CD14-positive monocyte (primary cell): ENCODE measurements around the gene NCR1. TPM values are rescaled to one million over a fixed set of nuclear protein-coding genes. Genes with fewer than 3 reads are reported as not detected.

Experiments used
- DNase-seq, 3 donors: peaks; one replicate each; pipeline ENCODE4 v3.0.0-alpha.2; 2011 to 2022
- H2AFZ ChIP-seq: 2 replicates; pipeline ENCODE4 v1.6.0; 2012; ENCODE audit warnings: mild to moderate bottlenecking, low read depth, low read length, inconsistent platforms; ENCODE audit not compliant: insufficient read depth, poor library complexity, severe bottlenecking
- H3K27ac ChIP-seq, 2 donors: 1 replicate in 1 of 2; 2 replicates in 1 of 2; pipeline ENCODE4 v1.5.1; 2012 to 2013; ENCODE audit warnings: low read length in 2 of 2, control low read depth in 1 of 2, inconsistent platforms in 1 of 2, low read depth in 1 of 2, mild to moderate bottlenecking in 1 of 2
- H3K27me3 ChIP-seq, 2 donors: one replicate each; pipeline versions ENCODE4 v1.6.0 to v1.6.1; 2011 to 2013; ENCODE audit warnings: low read length in 2 of 2; ENCODE audit not compliant: control insufficient read depth in 2 of 2, insufficient read depth in 2 of 2
- H3K36me3 ChIP-seq, 2 donors: replicated peaks in 1 of 2; 1 replicate in 1 of 2; 2 replicates in 1 of 2; pipeline versions ENCODE4 v1.5.1 to v1.6.1; 2012 to 2013; ENCODE audit warnings: low read length in 2 of 2, control low read depth in 1 of 2, inconsistent platforms in 1 of 2, mild to moderate bottlenecking in 1 of 2; ENCODE audit not compliant: insufficient read depth in 2 of 2, control insufficient read depth in 1 of 2
- H3K4me1 ChIP-seq, 2 donors: 1 replicate in 1 of 2; 2 replicates in 1 of 2; pipeline versions ENCODE4 v1.5.1 to v1.6.1; 2012 to 2013; ENCODE audit warnings: low read length in 2 of 2, control low read depth in 1 of 2, inconsistent platforms in 1 of 2, mild to moderate bottlenecking in 1 of 2, moderate library complexity in 1 of 2; ENCODE audit not compliant: insufficient read depth in 2 of 2, control insufficient read depth in 1 of 2
- H3K4me2 ChIP-seq: replicated peaks from 2 replicates; pipeline ENCODE3; 2012; ENCODE audit warnings: low read length, moderate library complexity, mild to moderate bottlenecking; ENCODE audit not compliant: poor library complexity, severe bottlenecking; ENCODE audit errors: extremely low read depth
- H3K4me3 ChIP-seq, 3 experiments: fragments of 200-600 bp in 1 of 3; sonication (generic) in 1 of 3; replicated peaks in 1 of 3; 1 replicate in 2 of 3; 2 replicates in 1 of 3; pipeline ENCODE4 v1.5.1; 2011 to 2013; ENCODE audit warnings: low read length in 3 of 3, mild to moderate bottlenecking in 3 of 3, control low read depth in 2 of 3, low read depth in 2 of 3, inconsistent platforms in 1 of 3, moderate library complexity in 1 of 3
- H3K79me2 ChIP-seq: 2 replicates; pipeline ENCODE4 v1.6.0; 2012; ENCODE audit warnings: mild to moderate bottlenecking, control low read depth, inconsistent platforms, low read length, moderate library complexity; ENCODE audit not compliant: insufficient read depth
- H3K9ac ChIP-seq: 2 replicates; pipeline ENCODE4 v1.6.0; 2017; ENCODE audit warnings: low read length, mild to moderate bottlenecking; ENCODE audit not compliant: insufficient read depth, poor library complexity, severe bottlenecking
- H3K9me3 ChIP-seq, 2 donors: replicated peaks in 1 of 2; 1 replicate in 1 of 2; 2 replicates in 1 of 2; pipeline versions ENCODE4 v1.5.1 to v1.6.1; 2012 to 2013; ENCODE audit warnings: low read length in 2 of 2, control low read depth in 1 of 2; ENCODE audit not compliant: control insufficient read depth in 1 of 2, insufficient read depth in 1 of 2
- H4K20me1 ChIP-seq: 2 replicates; pipeline ENCODE4 v1.6.0; 2012; ENCODE audit warnings: mild to moderate bottlenecking, low read length, control low read depth, moderate library complexity; ENCODE audit not compliant: insufficient read depth
- H3K27ac Mint-ChIP-seq, 7 donors: one replicate each; pipeline ENCODE4 v1.8.0; 2020; ENCODE audit warnings: mild to moderate bottlenecking in 7 of 7, mixed read lengths in 7 of 7, moderate library complexity in 6 of 7, inconsistent platforms in 2 of 7
- H3K27me3 Mint-ChIP-seq, 3 donors: one replicate each; pipeline ENCODE4 v1.8.0; 2021 to 2022; ENCODE audit warnings: low read depth in 3 of 3, mild to moderate bottlenecking in 3 of 3, mixed read lengths in 3 of 3, moderate library complexity in 3 of 3, inconsistent platforms in 1 of 3
- H3K36me3 Mint-ChIP-seq, 2 donors: one replicate each; pipeline ENCODE4 v1.8.0; 2020; ENCODE audit warnings: mixed read lengths in 2 of 2, inconsistent platforms in 1 of 2, mild to moderate bottlenecking in 1 of 2
- H3K4me1 Mint-ChIP-seq: one replicate; pipeline ENCODE4 v1.8.0; 2020; ENCODE audit warnings: mild to moderate bottlenecking, mixed read lengths
- H3K4me3 Mint-ChIP-seq, 2 donors: one replicate each; pipeline ENCODE4 v1.8.0; 2020; ENCODE audit warnings: mild to moderate bottlenecking in 2 of 2, mixed read lengths in 2 of 2, moderate library complexity in 1 of 2
- H3K9me3 Mint-ChIP-seq, 7 donors: one replicate each; pipeline ENCODE4 v1.8.0; 2020 to 2022; ENCODE audit warnings: mixed read lengths in 7 of 7, mild to moderate bottlenecking in 6 of 7, moderate library complexity in 6 of 7, inconsistent platforms in 2 of 7
- WGBS: methylation state at CpG from one replicate; pipeline ENCODE4 v1.1.5; 2013; ENCODE audit warnings: missing lambda C conversion rate; ENCODE audit not compliant: insufficient coverage; 5-methylcytosine and 5-hydroxymethylcytosine counted together
- intact Hi-C, 2 donors: fragments of 100-400 bp; cut with micrococcal nuclease; formaldehyde crosslinking; loops; one replicate each; pipeline versions ENCODE4 v1.15.0 to v1.15.1; 2023
- polyA plus RNA-seq, 3 donors: library from polyadenylated mRNA; depleted of rRNA in 1 of 3; unstranded in 2 of 3; stranded (reverse) in 1 of 3; fragments of 300-500 nt in 2 of 3; fragments of >200 nt in 1 of 3; fragmentation: Illumina TruSeq in 2 of 3; gene quantifications; 1 replicate in 2 of 3; 2 replicates in 1 of 3; pipeline ENCODE4 v1.2.3, GENCODE V29; 2012 to 2021
- TF ChIP-seq, protein P1 (sequence below): fragments of 200-600 bp; IDR thresholded peaks from one replicate; pipeline ENCODE4 v1.8.0; 2022; ENCODE audit warnings: antibody characterized with exemption, mild to moderate bottlenecking

NCR1 gene
- polyA plus RNA-seq, 3 donors, result 0.20 to 0.43 TPM; not detected in 1

DNA sequence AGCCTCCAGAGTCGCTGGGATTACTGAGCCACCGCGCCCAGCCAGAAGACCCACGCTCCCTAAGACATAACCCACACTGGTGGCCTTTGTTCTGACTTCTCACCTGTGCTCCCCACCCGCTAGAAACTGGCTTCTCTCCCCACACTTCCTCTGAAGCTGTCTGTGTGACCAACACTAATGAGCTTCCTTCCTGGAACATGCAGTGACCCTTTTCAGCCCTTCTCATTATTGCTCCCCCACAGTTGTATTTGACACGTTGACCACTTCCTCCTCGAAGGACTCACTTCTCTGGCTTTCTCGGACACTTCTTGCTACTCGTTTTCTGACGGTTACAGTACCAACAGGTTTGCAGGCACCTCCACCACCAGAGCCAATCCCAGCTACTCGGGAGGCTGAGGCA is 10.9 kb downstream of the NCR1 start:
- H3K9me3 Mint-ChIP-seq, result peaks cover 0 to 3% (median 0%) of the 10 kb centered on the region in 7 donors
- H3K4me3 ChIP-seq, result no peak overlapping the region
- H3K9me3 ChIP-seq, result no peaks in the 10 kb centered on the region
- TF ChIP-seq, protein P1, sequence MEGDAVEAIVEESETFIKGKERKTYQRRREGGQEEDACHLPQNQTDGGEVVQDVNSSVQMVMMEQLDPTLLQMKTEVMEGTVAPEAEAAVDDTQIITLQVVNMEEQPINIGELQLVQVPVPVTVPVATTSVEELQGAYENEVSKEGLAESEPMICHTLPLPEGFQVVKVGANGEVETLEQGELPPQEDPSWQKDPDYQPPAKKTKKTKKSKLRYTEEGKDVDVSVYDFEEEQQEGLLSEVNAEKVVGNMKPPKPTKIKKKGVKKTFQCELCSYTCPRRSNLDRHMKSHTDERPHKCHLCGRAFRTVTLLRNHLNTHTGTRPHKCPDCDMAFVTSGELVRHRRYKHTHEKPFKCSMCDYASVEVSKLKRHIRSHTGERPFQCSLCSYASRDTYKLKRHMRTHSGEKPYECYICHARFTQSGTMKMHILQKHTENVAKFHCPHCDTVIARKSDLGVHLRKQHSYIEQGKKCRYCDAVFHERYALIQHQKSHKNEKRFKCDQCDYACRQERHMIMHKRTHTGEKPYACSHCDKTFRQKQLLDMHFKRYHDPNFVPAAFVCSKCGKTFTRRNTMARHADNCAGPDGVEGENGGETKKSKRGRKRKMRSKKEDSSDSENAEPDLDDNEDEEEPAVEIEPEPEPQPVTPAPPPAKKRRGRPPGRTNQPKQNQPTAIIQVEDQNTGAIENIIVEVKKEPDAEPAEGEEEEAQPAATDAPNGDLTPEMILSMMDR, result no peak
- peaks cover 17% of the 10 kb centered on the region for H3K4me1 Mint-ChIP-seq
- intact Hi-C loops, result loop anchor here (2.0 to 10.0 kb wide), 3 partner anchors 35 to 262 kb away; no protein-coding TSS in a partner anchor
- no peak overlapping the region for H3K9ac ChIP-seq
- H3K4me2 ChIP-seq, result peak overlapping the region; percentile 33
- H3K36me3 Mint-ChIP-seq, result no peaks in the 10 kb centered on the region
- H3K27me3 ChIP-seq, result peaks cover 0 to 16% of the 10 kb centered on the region in 2 donors
- H2AFZ ChIP-seq, result no peak overlapping the region
- H3K4me1 ChIP-seq, result peaks cover 9 to 13% of the 10 kb centered on the region in 2 donors
- no peaks in the 10 kb centered on the region for H3K79me2 ChIP-seq
- peak overlapping the region in 6 of 7 donors; percentile 20 to 75 (median 36) for H3K27ac Mint-ChIP-seq
- H3K4me3 Mint-ChIP-seq, result peak overlapping the region in 1 of 2 donors; percentile 83
- H3K27me3 Mint-ChIP-seq, result peaks cover 20 to 39% (median 38%) of the 10 kb centered on the region in 3 donors
- H4K20me1 ChIP-seq, result no peaks in the 10 kb centered on the region
- no peaks in the 10 kb centered on the region for H3K36me3 ChIP-seq
- 57% methylated on average over 8 of the region's 11 CpGs for WGBS
- peak; percentile 43 to 69 (median 52) for DNase-seq
- H3K27ac ChIP-seq, result no peak overlapping the region

DNA sequence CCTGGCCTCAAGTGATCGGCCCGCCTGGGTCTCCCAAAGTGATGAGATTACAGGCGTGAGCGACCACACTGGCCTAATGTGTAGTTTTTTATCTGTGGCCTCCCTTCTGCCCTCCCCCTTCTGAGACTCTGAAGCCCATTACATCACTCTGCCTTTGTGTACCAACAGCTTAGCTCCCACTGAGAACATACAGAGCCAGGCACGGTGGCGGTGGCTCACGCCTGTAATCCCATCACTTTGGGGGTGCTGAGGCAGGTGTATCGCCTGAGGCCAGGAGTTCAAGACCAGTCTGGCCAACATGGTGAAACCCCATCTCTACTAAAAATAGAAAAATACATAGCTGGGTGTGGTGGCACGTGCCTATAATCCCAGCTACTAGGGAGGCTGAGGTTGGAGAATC is 12.6 kb downstream of the NCR1 start:
- no peaks in the 10 kb centered on the region for H3K9me3 ChIP-seq
- 96% methylated on average over 4 of the region's 9 CpGs for WGBS
- Mint-ChIP-seq H3K4me1 (peaks cover 26% of the 10 kb centered on the region), H3K27ac (peak overlapping the region in 2 of 7 donors; percentile 13), H3K27me3 (peaks cover 19 to 37% (median 37%) of the 10 kb centered on the region in 3 donors), H3K9me3 (peaks cover 0 to 3% (median 2%) of the 10 kb centered on the region in 7 donors), H3K36me3 (no peaks in the 10 kb centered on the region), H3K4me3 (no peak overlapping the region)
- H3K27ac ChIP-seq, result no peak overlapping the region
- DNase-seq, result no peak
- no peak overlapping the region for H3K4me3 ChIP-seq
- intact Hi-C loops, result loop anchor here (5.0 to 10.0 kb wide), 2 partner anchors 36 to 244 kb away; no protein-coding TSS in a partner anchor
- H3K9ac ChIP-seq, result no peak overlapping the region
- peaks cover 14 to 21% of the 10 kb centered on the region in 2 donors for H3K4me1 ChIP-seq
- H3K36me3 ChIP-seq, result no peaks in the 10 kb centered on the region
- H3K79me2 ChIP-seq, result no peaks in the 10 kb centered on the region
- H4K20me1 ChIP-seq, result no peaks in the 10 kb centered on the region
- H3K4me2 ChIP-seq, result no peak overlapping the region
- TF ChIP-seq, protein P1, result no peak
- H3K27me3 ChIP-seq, result peaks cover 0 to 16% of the 10 kb centered on the region in 2 donors
- H2AFZ ChIP-seq, result no peak overlapping the region
